GM19240 (cell line): ENCODE data around the gene HEYL.

Source experiments
- DNase-seq: peaks from one replicate; pipeline ENCODE4 v3.0.0; 2011; ENCODE audit warnings: low spot score; ENCODE audit not compliant: insufficient read length

Gene HEYL

DNA sequence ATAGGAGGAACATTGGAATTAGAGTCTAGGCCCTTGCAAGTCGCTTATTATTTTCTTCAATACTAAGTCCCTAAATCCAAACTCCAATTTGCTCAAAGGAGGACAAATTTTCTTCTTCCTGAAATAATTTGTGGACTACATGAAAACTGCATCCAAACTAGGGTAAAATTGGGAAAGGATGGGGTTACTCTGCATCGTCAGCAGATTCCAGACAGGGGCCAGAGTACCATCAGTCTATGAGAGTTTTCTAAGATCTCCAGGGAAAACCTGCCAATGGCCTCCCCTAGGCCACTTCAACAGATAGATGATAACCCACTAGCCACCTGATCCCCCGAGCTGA is 508 bp downstream of the HEYL start:
- no peak for DNase-seq

DNA sequence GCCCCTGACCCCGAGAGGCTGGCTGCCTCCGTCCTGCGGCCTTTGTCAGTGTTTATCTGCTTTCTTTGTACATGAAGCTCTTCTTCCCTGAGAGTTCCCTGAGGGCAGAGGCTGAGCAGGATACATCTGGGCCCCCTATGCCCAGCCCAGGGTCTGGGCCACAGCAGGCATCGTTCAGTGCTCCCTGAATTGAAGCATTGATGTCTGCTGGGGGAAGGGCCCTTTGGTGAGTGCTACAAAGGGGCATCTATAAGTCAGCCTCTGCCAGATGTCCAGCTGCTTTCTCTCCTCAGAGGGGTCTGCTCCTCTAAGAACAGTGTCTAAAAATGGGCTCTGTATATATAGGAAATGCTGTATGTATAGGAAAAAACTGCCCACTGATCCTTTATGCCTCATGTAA is 2.1 kb downstream of the HEYL start:
- DNase-seq = no peak

DNA sequence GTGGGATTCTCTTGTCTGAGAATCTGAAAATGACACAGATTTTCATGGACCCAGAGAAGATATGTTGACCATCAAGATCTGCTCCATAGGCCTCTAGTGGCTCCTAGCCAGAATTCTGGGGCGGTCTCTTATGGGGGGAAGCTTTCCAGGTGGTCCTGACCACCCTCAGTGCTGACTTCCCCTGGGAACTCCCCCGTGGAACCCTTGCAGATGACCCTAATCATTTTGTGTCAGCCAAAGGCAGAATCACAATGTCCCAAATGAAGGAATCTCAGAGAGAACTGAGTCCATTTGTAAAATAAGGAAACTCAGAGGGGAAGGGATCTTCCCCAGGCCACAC is 3.6 kb downstream of the HEYL start:
- no peak for DNase-seq

DNA sequence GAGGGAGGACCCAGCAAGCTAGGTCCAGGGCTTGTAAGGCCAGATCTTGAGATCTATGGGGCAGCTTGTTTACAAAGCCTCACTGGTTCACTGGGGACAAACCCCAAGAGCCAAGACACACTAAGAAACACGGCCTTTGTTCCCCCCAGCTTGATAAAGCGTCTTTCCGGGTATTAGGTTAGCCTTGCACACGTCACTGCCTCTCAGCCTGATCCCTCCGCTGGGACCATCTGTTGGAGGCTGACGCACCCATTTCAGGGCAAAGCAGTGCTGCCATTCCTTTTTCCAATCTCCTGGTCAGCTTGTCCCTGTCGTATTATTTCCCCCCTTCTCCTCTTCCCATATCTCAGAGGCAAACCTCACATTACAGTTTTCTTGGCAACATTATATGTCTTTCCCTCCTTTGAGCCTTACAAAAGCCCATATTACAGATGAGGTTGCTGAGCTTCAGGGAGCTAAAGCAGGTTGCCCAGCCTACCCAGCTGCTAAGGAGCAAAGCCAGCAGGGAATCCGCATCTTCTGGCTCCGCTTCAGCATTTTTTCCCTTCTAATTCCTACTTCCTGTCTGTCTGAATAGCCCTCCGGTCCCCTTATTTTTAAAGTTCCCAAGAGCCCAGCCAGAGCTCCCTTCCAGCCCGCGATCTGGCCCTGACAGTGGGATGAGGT is 4.1 kb downstream of the HEYL start:
- DNase-seq = no peak

DNA sequence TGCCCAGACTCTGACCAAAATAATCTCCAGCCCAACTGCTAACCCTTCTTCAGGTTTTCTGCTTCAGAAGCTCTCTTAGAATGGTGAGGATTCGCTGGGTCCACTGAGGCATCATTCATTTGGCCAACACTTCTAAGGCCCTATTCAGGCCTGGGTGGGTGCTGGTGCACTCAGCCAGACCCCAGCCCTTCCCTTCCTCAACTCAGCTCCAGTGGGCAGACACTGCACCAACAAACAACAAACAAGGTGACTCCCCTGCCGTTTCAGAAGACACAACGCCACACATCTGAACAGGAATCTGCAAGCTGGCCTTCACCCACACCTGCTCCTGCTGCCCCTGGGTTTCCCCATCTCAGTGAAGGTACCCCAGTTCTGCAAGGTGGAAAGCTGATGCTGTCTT is 6.0 kb downstream of the HEYL start:
- no peak for DNase-seq

DNA sequence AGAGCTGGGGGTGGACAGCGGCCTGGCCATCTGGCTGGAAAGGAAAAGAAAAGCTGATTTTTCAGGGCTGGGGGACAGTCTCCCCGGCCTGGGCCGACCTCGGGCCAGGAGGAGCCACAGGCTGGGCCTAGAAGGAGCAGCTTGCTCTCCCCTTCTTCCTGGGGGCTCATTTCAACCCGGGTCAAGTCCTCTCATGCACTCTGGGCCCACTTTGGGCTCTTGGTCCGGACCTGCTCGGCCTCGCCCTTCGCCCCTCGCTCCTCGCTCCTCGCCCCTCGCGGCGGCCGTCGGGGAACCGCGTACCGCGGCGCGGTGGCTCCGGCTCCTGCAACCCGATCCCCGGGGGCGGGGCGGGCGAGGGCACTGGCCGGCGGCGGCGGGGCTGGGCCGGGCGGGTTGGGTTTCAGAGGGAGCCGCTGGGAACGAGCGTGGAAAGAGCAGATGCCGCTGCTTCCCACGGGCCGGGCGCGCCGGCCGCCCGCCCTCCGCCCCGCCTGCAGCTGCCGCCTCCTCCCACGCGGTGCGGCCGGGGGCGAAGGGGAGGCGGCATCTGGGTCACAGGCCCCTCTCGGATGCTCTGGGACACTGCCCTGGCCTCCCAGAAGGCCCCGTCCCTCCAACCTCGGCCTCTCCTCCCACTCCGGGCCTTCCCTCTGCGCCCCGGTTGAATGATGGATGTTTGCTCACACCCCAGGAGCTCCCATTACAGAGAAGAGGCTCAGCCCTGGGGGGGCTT is 6.6 kb downstream of the HEYL start:
- DNase-seq = no peak

DNA sequence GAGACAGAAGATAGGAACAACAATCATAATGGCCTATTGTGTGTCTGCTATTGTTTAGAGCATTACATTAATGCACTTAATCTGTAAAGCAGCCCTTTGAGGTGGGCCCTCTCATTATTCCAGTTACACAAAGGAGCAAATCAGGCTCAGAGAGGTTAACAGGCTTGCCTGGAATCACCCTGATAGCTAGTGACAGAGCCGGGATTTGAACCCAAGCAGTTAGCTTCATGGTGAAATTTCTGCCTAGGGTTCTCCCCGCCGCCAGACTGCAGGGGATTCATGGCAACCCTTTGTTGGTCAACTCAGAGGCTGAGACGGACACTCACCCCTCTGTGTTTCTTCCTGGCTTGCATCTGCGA is 7.1 kb downstream of the HEYL start:
- no peak for DNase-seq

DNA sequence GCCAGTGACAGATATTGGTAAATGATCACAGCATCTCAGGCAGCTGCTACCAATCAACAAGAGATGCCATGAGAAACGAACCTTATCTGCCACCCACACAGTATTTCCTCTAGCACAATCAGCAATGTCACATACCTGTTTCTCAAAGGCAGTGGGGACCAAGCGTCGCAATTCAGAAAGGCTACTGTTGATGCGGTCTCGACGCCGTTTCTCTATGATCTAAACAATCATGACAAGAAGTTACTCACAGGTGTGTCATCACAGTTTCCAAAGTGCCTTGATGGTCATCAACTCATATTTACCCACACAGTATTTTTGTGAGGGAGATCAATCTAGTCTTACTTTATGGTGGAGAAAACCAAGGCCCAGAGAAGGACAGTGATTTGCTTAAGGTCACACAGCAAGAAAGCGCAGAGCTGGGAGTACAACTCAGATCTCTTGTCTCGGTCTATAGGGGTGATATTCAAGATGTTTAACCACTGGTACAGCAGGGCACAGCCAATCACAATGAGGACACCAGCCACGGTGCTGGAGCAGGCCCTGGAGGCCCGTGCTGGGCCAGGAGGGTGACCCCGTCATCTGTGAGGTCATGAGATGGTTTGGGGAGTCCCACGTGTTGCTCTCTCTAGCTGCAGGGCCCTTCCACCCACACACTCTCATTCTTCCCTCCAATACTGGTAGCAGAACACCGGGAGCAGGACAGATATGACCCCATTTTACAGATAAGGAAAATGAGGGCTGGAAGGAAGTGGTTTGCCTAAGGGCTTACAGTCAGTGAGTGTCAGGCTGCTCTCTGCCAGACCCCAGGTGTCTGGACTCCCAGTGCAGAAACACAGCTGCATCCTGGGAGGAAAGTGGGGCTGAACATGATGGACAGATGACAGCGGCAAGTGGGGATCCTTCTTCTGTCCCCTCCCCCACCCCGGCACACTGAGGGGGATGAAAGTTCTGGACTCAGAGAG is 7.8 kb downstream of the HEYL start:
- DNase-seq = no peak

DNA sequence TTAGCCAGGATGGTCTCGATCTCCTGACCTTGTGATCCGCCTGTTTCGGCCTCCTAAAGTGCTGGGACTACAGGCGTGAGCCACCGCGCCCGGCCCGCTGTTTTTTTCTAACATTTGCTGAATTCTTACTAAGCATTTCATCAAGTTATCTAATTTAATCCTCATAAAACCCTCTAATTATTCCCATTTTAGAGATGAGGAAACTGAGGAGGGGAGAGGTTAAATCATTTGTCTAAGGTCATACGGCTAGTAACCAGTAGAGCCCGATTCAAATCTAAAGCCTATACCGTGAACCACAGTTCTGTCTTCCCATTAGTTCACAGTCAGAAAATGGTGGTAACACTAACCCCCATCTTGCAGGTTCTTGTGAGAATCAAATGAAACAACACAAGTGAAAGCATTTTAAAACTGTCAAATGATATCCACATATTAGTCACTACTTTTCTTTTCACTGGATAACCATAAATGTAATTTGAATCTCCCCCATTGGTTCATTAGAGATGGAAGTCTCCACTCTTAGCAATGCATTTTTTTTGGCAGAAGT is 10.6 kb downstream of the HEYL start:
- DNase-seq = no peak

DNA sequence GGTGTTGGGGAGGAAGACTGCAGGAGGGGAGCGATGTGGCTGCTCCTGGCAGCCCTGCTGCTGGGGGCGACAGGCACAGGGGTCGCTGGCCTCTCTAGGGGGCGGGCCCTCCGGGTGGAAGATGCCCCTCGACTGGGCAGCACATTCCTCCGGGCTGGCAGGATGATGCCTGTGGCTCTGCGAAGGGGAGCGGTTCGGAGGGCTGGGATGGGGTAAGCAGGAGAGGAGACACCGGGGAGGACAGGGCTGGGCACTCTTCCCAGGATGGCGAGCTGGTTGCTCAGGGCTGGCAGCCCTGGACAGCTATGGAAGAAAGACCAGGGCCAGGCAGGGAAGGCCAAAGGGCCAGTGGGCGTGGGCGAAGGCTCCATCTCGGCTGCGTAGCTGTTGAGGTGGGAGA is 12.8 kb downstream of the HEYL start:
- no peak for DNase-seq

DNA sequence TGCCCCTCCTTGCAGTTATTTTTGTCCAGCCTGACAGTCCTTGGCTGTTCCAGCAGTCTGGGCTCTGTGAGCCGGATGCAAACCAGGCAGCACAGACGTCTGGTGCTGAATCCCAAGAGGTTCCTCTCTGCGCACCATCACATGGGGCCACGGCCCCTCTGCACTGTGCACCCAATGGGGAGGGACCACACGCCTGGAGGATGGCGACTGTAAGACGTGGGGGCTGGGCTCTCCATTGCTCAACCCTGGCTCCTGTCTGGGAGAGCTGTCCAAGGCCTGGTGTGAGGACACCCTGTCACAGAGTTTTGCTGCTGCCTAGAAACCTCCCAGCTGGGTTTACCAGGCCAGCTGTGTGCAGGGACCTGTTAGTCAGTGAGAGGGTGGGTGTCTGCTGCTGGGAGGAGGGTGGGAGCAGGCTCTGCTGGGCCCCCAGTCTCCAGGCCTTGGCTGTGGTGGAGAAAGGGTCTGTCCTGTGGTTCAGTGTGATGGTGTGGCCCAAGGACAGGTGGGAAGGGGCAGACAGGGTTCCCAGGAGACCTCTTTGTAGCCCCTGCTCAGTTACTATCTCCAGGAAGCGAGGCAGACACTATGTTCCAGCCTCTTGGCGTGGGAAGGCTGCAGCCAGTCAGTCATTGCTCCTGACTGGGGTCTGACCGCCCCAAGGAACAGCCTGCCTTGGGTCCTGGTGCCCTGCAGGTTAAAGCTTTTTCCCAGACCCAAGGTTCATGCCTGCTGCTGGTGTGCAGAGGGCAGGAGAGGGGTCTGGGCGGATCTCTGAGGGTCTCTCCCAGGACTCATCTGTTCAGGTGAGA is 13.8 kb downstream of the HEYL start:
- DNase-seq = no peak

DNA sequence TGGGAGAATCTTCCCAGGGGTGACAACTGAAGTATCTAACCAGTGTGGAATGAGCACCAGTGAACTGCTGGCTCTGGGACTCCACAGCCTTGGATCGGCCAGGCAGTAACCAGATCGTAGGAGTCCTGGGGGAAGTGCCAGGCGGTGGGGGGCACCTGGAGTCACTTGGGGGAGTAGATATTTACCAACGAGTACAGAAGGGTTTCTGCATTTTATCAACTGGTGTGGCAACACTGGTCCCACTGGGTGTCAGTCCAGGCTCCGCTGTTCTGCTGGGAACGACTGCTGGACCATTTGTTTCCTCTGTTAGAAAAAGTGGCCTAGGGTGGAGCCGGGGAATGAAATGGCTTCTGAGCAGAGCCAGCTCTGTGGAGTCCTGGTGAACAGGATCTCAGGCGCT is 14.4 kb downstream of the HEYL start:
- DNase-seq = no peak

DNA sequence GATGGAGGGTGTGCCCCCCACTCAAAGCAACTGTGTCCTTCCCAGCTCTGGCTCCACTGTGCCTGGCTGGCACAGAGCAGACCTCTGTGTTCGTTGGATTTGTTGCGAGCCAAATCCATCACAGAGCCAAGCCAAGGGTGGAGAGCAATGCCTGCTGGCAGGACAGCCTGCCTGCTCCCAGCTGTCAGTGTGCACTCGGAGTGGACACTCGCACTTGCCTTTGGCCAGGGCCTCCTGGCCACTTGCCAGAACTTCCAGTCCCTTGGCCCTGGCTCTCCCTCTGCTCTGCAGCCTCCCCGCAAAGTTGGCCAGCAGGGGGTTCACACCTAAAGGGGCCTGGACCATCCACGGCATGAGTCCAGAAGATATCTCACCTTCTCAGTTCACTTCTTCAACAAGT is 16.4 kb downstream of the HEYL start:
- no peak for DNase-seq

DNA sequence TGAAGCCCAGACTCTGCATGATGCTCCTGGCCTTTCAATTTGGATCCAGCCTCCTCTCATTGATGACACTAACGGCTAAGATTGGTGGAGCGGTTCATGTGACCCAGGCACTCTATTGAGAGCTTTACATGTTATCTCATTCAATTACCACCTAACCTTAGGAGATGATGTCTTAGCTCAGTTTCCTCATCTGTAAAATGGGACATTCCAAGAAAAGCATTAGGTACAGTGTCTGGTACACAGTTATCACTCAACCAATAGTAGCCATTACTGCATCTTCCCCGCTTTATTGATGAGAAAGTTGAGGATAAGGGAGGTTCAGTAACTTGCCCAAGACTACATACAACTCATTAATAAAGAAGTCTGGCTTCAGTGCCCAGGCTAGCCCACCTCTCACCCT is 17.0 kb downstream of the HEYL start:
- DNase-seq = no peak

DNA sequence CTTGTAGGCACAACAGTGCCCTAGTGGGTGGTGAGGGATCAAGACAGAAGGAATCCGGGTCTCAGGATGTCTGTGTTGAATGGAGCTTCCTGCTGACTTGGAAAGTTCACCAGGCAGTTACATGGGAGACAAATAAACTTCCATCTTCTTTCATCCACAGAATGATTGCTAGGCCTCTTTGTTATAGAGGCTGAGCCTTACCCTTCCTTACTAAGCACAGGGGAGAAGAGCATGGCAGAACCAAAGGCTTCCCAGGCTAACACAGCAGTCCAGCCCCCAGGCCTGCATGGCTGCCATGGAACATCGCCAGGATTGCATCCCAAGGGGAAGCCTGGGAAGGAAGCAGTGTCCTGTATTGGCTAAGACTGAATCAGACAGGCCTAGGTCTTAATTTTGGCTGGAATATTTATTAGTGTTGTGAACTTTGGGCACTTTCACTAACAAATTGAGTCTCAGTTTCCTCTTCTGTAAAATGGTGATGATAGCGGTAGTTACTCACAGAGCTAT is 18.7 kb downstream of the HEYL start:
- DNase-seq = no peak

DNA sequence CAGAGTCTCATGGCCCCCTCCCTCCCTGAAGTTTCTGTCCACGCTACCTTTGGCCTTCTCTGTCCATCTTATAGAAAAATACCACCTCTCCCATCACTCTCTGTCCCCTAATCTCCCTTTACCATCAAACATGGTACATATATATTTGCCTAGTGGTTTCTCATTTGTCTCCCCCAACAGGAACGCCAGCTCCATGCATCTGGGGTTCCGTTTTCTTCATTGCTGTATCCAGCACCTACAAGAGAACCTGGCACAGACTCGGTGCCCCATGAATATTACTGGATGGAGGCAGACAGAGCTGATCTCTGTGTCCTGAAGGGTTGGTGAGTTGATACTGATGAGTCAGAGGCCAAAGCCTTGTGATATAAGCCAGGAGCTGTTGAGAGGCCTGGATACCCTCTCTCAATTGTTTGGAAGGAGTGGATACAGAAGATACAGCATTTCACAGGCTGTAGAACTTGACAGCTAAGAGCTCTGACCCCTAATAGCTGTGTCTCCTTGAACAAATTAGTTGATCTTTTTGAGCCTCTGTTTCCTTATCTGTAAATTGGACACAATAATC is 21.9 kb downstream of the HEYL start:
- DNase-seq = no peak

DNA sequence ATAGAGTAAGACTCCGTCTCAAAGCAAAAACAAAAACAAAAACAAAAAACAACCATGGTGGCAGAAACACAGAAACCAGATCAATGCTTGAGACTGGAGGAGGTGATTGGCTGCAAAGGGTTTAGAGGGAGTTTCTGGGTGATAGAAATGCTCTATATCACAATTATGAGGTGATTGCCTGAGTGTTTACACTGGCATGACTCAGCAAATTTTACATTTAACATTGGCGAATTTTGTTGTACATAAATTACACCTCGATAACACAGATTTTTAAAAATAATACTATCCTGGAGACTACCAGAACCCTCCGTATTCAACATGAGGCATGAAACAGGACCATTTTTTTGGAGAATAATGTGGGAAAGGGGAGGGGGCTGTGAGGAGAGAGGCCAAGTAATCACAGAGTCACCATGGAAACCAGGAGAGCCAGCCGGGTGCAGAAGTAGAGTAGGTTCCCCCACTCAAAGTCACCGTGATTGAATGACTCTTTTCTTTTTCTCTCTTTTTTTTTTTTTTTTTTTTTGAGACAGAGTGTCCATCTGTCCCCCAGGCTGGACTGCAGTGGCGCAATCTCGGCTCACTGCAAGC is 24.3 kb downstream of the HEYL start:
- DNase-seq = no peak

DNA sequence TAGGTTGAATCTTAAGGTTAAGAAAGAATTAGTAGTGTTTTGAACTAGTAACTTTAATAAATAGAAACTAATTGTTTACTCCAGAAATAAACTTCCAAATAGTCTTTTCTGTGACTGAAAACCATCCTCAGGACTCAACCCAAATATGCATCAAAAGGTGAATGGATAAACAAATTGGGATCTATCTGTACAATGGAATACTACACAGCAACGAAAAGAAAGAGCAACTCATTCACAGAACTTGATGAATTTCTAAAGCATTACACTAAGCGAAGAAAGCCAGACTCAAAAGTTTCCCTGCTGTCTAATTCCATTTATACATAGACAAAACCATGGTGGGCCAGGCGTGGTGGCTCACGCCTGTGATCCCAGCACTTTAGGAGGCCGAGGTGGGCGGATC is 25.0 kb downstream of the HEYL start:
- no peak for DNase-seq

DNA sequence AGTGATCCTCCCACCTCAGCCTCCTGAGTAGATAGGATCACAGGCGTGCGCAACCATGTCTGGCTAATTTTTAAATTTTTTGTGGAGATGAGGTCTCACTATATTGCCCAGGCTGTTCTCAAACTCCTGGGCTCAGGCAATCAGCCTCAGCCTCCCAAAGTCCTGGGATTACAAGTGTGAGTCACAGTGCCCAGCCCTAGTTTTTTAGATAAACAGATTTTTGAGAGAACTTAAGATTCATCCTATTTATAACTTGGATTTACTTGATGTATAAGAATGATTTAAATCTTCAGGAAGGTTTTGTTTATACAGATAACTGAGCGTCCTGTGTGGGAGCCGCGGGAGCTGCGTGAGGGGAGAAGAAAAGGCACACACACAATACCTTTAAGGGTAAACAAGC is 26.2 kb downstream of the HEYL start:
- DNase-seq = no peak

DNA sequence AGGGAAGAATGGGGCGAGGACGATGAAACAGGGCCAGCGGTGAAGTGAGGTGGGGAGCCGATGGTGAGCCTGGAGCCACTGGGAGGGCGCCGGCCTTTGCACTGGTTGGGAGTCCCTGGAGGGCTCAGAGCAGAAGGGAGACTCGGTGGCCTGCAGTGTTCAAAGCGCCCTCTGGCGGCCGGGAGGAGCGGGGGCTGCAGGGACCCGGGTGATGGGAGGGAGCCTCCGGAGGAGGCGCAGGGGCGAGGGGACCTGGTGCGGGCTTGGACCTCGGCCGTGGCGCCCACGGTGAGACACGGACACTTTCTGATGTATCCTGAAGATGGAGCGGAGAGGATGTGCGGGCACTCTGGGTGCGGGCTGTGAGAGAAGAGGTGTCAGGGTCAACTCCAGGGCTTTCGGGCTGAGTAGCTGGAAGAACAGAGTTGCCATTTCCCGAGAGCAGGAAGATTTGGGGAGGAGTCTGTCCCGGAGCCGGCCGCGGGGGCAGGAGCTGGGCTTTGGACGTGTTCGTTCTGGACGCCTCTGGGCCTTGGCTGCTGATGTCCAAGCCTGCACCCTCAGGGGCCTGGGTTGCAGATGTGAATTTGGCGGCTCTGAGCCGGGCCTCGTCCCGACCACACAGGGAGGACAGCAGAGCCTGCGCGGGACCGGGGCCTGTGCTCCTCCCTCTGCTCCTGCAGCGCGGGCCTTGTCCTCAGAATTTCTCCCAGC is 29.7 kb downstream of the HEYL start:
- no peak for DNase-seq
